Activated CD8-positive, alpha-beta memory T cell treated with anti-CD3 and anti-CD28 coated beads for 24 hours (primary cell): ENCODE data around the gene LMTK2.
A peak's percentile ranks its signal among the peaks of the same experiment; 100 is the strongest.

Experiments
- DNase-seq: peaks from one replicate; pipeline ENCODE4 v3.0.0-alpha.2; 2020

Gene LMTK2

GRCh38 chr7:98240961-98241673 is 134.5 kb downstream of the LMTK2 start:
- DNase-seq = peak; percentile 64

- no peak for DNase-seq
Measured at GRCh38 chr7:98241674-98242241, 135.1 kb downstream of the LMTK2 start.

- no peak for DNase-seq
Measured at GRCh38 chr7:98242342-98242741, 135.7 kb downstream of the LMTK2 start.

GRCh38 chr7:98242934-98243333 is 136.3 kb downstream of the LMTK2 start:
- no peak for DNase-seq

- no peak for DNase-seq
Measured at GRCh38 chr7:98244871-98245270, 138.2 kb downstream of the LMTK2 start.

GRCh38 chr7:98248156-98248555 is 141.5 kb downstream of the LMTK2 start:
- no peak for DNase-seq

GRCh38 chr7:98249106-98249505 is 142.4 kb downstream of the LMTK2 start:
- DNase-seq = no peak

GRCh38 chr7:98250789-98251188 is 144.1 kb downstream of the LMTK2 start:
- DNase-seq = peak; percentile 72

- peak; percentile 71 for DNase-seq
Measured at GRCh38 chr7:98251231-98251600, 144.6 kb downstream of the LMTK2 start.

- peak; percentile 94 for DNase-seq
Measured at GRCh38 chr7:98251601-98252424, 145.2 kb downstream of the LMTK2 start, which contains the start of gene TECPR1. Gene TECPR1 (minus strand): TSS chr7:98252232. CDS start chr7:98246146, 6,086 bp downstream.

- DNase-seq = no peak
Measured at GRCh38 chr7:98252425-98253054, 145.9 kb downstream of the LMTK2 start.

- DNase-seq = no peak
Measured at GRCh38 chr7:98254516-98254915, 147.9 kb downstream of the LMTK2 start.

GRCh38 chr7:98254951-98255610 is 148.4 kb downstream of the LMTK2 start:
- DNase-seq = no peak

GRCh38 chr7:98256431-98256830 is 149.8 kb downstream of the LMTK2 start:
- no peak for DNase-seq

GRCh38 chr7:98257701-98258100 is 151.0 kb downstream of the LMTK2 start:
- DNase-seq = no peak
